HG02938 (cell line): Measurements from ENCODE around the gene COASY.

Experiments used
- ATAC-seq: cut with Tn5 transposase; IDR thresholded peaks from one replicate; pipeline ENCODE4 v1.9.1; 2021; ENCODE audit warnings: mild to moderate bottlenecking, moderate library complexity; ENCODE audit not compliant: unreplicated experiment

The COASY gene

GRCh38 chr17:42561897-42562387, at the start of gene COASY:
TSS of gene COASY (plus strand) at chr17:42562148. CDS start at chr17:42562623, 475 bp downstream.
- ATAC-seq = no peak

GRCh38 chr17:42512246-42512645, 49.7 kb upstream of the COASY start:
- ATAC-seq = no peak

GRCh38 chr17:42512733-42513251, 49.2 kb upstream of the COASY start:
- ATAC-seq = no peak

GRCh38 chr17:42513686-42514085, 48.3 kb upstream of the COASY start:
- ATAC-seq = no peak

DNA sequence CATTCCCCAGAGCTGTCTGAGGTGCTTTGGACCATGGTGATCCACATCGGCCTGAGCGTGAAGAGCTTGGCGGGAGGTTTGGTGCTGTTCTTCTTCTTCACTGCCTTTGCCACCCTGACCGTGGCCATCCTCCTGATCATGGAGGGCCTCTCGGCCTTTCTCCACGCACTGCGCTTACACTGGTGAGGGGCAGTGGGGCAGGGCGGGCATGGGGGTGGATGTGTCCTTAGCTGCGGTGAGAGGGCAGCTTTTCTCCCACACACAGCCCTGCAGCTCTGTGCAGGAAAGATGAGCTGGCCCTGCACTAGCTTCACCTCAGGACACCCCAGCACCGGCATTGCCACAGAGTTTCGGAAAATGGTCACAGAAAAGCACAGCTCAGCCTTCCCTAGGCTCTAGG, 47.7 kb upstream of the COASY start:
- ATAC-seq = no peak

- no peak for ATAC-seq
These were observed 47.1 kb upstream of the COASY start for GRCh38 chr17:42514867-42515266.

GRCh38 chr17:42517516-42517915, 44.4 kb upstream of the COASY start:
- no peak for ATAC-seq

DNA sequence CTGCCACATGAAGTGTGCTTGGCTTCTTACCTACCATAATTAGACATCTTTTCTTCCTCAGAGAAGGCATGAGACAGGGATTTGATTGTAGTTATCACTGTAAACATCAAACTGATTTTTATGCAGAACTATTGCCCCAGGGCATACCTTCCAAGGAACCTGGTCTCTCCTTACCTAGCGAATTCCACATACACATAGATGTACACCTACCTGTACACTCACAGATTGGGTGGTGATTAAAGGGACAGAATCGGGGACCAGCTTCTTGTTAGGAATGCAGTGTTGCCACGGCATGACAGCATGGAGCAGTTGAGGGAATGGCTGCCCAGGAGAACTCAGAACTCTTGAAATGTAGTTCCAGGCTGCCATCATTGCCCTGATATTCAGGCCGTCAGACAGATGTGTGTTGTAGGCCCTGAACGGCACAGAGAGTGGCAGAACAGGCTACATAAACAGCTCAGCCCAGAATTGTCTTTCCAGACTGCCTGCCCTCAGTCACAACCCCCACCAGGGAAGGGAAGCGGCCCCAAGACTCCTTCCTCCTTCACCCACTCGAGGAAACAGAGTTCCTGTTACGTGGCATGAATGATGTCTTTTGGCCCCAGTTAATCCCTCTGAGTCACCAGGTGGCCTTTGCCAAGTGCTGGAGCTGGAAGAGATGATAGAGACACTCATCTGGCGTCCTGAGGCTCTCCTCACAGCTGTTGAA, 43.7 kb upstream of the COASY start:
- ATAC-seq = no peak

GRCh38 chr17:42518755-42519545, 43.0 kb upstream of the COASY start:
- ATAC-seq = no peak

- no peak for ATAC-seq
These were observed 42.1 kb upstream of the COASY start for GRCh38 chr17:42519546-42520491.

GRCh38 chr17:42520540-42520951, 41.4 kb upstream of the COASY start:
- ATAC-seq = no peak

DNA sequence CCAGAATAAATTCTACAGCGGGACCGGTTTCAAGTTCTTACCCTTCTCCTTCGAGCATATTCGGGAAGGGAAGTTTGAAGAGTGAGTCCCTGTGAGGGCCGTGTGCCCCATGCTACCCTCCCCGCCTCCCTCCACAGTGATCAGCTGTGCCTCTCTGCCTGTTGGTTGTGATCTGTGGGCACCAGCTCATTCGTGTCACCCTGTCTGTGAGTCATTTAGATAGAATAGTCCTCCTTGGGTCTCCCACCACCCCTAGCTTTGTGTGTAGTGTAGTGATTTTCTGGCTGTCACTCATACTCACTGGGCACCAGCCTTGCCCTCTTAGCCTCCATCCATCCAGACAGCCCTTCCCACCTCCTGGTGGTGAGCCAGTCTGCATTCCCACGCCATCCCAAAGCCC, 40.9 kb upstream of the COASY start:
- no peak for ATAC-seq

DNA sequence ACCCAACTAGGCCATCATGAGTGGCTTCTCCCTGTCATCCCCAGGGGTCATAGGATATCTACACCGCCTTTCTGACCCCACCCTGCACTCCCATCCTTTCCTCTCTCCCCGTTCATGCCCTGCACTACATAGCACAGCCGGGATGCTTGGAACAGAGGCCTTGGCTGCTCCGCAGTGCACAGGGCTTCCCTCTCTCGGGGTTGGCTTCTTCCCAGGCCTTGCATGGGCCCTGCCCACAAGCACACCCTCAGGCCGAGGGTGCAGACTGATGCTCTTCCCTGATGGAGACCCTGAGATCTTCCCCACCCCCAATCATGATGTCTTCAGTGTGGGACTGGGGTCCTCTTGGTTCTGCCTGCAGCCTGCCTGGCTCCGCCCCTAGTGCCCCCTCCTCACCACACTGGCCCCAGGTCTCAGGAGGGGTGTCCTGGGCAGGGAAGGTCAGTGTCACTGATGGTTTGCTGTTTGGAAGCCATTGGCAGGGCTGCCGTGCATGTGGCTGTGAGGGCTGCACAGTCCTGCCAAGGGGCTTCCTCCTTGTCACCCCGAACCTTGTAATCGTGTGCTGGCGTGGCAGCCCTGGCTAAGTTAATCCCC, 40.2 kb upstream of the COASY start:
- ATAC-seq = no peak

- ATAC-seq = no peak
These were observed 39.6 kb upstream of the COASY start for GRCh38 chr17:42522263-42522790.

GRCh38 chr17:42522798-42523278, 39.1 kb upstream of the COASY start:
- no peak for ATAC-seq

DNA sequence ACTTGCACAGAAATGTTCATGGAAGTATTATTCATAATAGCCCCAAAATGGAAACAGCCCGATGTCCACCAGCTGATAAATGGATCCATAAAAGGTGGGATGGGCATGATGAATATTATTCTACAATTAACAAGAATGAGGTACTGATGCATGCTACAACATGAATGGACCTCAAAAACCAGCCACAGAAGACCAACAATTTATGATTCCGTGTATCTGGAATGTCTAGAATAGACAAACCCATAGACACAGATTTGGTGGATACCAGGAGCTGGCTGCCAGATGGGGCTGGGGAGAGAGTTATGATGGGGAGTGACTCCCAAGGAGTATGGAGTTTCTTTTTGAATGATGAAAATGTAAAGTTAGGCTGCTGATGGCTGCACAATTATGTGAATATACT, 36.7 kb upstream of the COASY start:
- no peak for ATAC-seq

- ATAC-seq = no peak
These were observed 35.9 kb upstream of the COASY start for GRCh38 chr17:42526031-42526444.

GRCh38 chr17:42527932-42528331, 34.0 kb upstream of the COASY start:
- no peak for ATAC-seq

- no peak for ATAC-seq
These were observed 32.9 kb upstream of the COASY start for GRCh38 chr17:42529061-42529460.

- ATAC-seq = no peak
These were observed 30.9 kb upstream of the COASY start for GRCh38 chr17:42530952-42531454.
